NOMO-1 treated with DMSO at 0.1 percent for 48 hours (cell line): ENCODE data around the gene DSC3.

Experiments
- DNase-seq: peaks from one replicate; lab custom pipeline; 2025; ENCODE audit not compliant: unreplicated experiment; lab: John Stamatoyannopoulos, UW

Gene DSC3

DNA sequence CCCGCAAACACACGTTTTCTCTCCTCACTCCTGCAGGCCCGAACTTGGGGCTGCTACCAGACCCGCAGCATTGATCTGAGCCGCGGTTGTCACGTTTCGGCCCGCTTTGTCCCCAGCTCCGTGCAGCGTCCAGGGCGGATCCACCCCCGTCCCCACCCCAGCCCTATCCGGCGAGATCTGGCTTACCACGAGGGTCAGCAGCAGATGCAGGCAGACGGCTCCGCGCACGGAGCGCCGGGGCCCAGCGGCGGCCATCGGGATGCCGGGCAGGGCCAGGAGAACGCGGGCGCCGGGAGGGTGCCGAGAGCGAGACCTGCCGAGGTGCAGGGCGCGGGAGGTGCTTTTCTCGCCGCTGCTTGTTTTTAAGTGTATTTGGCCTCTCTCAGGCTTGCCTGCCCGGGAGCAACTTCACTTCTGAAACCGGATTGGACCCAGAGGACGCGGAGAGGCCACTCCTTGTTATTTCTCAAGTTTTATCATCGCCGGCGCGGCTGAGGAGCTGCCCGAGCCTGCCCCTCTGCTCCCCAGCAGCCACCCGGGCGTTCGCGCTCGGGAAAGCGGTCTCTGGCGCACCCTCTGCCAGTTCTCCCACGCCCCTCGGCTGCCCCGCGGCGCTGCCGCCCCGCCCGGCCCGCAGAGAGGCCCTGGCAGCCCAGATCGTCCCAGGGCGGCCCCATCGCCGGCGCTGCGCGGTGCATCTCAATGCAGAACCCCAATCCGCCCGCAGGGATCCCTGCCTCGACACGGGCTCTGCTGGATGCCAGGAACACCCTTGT is at the start of gene DSC3:
Gene DSC3, minus strand, starts transcription at position 337 of the 776 bp plus-strand sequence. Its CDS starts 82 bp downstream, at position 255.
- no peak for DNase-seq

DNA sequence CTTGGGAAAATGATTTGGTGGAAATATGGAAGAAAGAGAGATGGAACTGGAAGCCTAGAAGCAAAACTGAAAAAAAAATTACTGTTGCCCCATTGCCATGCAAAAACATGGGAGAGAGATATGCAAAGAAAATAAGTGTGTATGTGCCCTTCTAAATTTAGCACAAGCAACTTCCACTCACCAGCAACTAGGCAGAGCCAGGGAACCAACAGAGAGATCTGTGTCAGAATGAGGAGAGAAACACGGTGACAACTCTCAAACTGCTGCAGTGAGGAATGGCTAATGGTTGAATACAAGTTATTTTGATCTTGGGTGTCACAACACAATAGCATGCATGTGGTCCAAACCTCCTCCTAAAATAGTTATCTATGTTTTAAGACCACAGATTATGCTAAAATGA is 48.8 kb upstream of the DSC3 start:
- DNase-seq = no peak

DNA sequence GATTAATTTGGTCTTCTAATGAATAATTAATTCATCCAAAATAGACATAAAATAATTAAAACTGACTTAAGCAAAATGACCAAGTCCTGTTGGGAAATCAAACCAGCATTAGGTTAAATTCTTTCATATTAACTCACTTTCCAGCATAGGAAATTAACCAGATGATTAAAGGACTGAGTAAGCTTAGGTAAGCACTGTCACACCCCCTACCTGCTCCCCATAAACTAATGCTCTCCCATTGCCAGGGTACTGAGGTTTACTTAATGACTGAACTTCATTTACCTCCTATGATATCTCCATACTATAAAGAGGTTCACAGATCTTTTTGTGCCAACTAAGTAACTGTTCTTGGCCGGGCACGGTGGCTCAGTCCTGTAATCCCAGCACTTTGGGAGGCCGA is 46.0 kb upstream of the DSC3 start:
- no peak for DNase-seq

DNA sequence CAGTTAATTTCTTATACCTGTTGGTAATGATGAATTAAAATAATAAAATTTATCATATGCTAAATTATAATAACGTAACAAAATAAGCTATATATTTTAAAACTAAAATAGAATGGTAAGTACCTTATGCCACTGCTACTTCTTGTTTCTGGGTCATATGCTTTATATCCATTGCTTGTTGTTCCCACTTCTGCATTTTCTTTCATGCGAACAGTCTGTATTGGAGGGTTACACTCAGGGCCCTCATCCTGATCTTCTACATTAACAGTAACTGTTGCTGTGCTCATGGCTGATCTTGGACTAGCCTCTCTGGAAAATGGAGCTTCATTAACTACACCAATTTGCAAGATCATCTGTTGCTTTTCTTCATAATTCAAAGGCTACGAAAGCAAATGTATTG is 37.4 kb upstream of the DSC3 start:
- DNase-seq = peak; percentile 26

DNA sequence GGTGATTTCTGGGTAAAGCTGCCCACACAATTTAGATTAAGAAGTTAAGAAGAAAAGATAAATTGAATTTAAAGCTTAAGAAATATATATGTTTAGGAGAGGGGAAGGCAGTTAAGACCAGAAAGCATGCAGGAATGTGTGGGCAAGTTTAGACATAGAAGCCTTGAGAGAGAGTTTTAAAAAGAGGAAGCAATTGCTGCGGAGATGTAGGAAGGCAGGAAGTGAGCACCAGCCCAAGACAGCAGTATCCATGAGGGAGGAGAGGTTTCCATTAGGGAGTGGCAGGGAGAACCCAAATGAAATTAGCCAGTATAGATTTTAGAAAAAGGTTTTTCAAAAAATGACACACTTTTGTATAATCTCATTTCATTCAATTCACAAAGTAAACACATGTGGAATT is 35.3 kb upstream of the DSC3 start:
- DNase-seq = peak; percentile 59

DNA sequence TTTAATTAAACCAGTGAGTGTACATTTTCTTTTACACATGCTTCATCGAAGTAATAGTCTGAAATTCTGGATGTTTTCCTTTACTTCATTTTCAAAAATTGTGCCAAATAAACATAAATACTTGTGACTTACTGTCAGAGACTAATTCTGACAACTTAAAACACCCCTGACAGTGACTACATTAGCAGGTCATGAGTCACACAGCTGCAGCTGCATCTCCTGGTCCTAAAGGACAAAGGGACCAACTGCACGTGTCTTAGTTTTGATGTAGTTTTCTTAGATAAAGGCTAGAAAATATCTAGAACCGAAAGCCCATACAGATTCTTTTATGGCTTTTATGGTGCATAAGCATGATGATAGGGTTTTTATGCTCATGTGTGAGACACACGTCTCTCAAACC is 29.6 kb upstream of the DSC3 start:
- DNase-seq = no peak

DNA sequence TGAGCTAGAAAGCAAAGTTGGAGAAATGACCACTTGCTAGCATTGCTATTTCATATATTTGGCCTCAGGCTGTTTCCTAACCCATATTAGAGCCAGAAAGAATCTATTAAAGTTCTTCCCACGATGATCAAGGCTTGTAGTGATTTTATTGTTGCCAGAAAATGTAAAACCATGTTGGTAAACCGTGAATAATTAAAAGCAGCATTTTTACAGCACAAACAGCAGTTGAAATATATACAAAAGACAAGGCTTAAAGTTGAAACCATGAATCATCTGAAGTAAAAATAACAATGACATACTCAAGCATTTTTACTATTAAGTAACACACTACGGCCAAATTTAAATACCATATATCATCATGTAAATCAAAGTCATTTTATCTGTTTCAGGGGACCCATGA is 27.7 kb upstream of the DSC3 start:
- DNase-seq = no peak

DNA sequence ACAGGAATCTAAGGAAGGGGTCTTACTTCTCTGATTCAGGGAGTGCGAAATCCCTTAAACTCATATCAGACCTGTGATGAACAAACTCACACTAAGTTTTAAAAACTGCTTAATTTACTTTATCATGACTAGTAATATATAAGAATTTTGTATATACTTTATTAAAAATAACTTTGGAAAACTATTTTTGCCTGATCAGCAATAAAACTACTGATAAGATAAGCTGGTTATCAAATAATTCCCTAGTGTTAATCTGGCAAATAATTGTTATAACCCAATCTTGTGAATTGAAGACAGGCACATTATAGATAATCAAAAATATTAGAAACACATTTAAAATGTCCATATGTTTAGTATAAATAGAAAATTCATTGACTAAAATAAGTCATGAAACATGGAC is 23.7 kb upstream of the DSC3 start:
- no peak for DNase-seq

DNA sequence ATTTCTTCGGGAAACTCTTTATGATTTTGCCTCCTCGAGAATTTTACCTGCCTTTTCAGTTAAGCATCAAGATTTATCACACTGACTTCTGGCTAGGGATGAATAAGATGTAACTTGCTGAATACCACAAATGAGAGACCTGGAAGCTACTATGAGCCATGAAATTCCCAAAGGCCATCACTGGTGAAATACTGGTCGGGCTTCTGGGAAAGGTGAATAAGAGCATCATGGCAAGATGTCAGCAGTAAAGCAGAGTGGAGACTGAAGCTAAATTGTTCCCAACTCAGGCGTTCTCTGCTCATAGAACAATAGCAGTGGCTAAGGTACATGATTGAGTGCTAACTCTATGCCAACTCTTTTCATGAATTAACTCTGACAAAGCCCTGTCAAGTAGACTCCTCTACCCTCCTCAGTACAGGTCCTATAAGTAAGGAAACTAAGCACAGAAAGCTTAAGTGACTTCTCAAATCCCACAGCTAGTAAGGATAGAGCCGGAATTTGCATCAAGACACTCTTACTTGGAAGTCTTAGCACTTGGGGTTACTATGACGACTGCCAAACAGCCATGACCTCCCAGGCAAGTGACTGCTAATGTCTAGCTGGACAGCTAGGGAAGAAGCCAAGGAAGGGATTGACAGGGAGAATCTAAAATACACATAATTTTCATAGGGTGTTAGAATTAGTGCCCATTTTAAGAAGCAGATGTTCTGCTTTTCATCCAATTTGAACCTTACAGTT is 22.7 kb upstream of the DSC3 start:
- no peak for DNase-seq

DNA sequence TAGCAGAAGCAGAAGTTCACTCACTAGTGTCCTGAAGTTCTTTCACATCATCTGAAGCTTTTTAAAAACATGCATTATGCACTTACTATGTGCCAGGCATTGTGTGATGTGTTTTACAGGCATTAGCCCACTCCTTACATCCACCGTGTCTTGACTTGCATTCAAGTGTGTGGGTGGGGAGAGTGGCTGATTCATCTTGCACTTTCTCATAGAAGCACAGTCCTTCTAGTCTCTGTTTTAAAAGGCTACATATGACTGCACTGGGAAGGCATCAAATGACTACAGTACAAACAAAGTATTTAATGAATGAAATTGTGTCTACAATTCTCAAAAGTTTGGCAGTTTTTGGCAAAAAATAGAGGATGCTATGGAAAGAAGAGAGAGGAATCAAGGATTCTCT is 21.6 kb upstream of the DSC3 start:
- no peak for DNase-seq

DNA sequence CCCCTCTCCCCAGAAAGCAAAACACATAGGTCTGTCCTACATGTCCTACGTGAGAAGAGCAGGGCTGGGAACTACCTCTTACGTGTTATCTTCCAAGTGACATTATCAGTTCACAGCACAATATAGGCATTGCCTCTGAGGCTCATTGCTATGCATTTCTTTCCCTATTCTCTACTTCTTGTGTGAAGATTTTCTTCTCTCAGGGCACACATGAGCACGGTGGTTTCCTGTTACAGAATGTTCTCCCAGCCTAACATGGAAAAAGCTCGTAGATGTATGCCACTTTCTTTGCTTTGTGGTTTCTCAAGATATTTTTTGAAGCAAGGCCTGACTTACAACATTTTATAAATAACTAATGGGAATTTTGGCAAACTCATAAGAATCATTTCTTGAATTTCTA is 19.4 kb upstream of the DSC3 start:
- no peak for DNase-seq

DNA sequence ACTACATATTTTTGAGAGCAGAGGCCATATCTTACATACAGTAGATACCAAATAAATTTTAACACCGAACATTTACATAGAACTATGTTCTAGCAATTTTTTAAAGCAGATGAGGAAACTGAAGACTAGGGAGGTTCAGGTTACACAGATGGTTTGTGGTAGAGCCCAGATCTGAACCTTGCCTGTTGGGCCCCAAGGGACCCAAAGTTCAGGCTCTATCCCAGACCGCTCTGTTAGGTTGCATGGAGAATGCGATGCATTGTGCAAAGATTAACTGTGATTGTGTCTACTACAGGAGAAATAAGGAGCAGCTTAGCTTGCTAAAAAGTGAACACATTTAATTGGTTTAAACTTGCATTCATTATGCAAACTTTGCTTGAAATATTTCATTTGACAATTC is 16.4 kb upstream of the DSC3 start:
- no peak for DNase-seq

DNA sequence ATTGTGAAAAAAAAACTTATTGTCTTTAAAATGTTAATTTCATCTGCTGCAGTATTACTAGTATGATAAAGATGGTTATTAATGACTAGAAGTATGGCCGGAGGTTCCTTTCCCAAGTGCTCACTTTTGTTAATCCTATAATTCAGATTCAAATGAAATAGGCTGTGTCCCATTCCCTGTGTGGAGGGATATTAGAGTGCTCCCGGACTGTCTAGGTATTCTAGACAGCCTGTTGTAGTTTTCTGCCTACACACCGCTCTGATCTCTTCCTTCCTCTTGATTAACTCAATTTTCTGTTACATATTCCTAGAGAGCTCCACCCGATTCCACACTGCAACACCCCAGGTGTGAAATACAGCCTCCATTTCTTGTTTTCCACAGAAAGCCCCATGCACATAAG is 15.4 kb upstream of the DSC3 start:
- DNase-seq = no peak

DNA sequence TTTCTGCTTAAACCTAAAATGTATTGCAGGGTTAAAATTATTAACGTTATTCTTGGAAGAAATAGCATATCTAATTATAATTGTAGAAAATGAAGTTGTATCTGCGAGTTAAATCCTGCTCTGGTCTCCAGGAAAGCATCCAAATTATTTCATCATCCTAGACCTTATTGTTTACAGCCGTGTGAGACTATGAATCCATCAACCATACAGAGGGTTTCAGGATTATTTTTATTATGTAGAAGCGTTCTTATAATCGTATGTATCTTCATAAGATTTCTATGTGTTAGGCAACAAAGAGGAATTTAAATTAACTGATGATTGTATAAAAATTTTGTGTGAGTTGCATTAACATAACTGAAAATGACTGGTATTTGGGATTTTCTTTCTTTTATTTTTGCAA is 14.5 kb upstream of the DSC3 start:
- no peak for DNase-seq

DNA sequence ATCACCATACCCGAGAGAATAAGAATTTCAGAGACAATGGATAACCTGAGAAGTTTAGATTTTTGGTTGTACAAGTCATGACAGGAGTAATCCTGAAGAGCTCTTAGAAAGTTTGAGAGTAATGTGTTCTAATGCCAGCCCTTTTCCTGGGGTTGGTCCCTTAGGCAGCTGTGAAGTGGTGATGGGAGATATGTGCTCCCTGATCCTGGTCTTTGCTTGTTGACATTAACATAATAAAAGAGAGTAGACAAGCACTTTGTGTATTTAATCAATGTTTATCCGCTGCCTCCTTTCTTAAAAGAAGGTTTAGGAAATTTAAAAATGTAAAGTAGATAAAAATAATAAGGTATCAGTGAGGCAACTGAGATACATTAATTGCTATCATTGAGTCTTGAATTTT is 13.8 kb upstream of the DSC3 start:
- DNase-seq = no peak

DNA sequence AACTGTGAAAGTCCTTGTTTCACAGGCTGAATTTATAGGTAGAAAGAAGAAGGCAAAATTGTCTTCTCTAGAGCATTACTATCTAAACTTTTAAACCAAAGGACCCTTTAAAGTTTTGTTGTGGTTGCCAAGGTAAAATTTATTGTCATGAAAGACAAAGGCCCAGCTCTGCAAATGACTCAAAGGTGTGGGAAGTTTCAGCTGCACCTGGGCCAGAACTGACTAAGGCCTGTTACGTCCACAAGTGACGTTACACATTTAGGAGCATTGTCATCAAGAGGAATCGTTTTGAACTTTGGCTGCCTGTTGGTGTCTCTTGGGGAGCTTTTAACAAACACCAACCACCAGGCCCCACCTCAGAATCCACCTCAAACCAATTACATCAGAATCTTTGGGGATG is 8.1 kb upstream of the DSC3 start:
- DNase-seq = no peak

DNA sequence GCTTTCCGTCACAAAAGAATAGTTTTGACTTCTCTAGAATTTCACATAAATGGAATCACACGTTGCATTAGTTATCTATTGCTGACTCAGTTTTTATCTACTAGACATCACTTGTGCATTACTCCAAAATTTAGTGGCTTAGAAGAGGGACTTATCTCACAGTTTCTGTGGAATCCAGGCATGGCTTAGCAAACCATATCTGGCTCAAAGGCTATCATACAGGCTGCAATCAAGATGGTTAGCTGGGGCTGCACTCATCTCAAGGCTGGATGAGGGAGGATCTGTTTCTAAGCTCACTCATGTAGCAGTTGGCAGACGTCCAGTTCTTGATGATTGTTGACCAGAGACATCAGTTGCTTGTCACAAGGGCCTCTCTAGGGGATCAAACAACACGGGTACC is 6.6 kb upstream of the DSC3 start:
- DNase-seq = no peak

DNA sequence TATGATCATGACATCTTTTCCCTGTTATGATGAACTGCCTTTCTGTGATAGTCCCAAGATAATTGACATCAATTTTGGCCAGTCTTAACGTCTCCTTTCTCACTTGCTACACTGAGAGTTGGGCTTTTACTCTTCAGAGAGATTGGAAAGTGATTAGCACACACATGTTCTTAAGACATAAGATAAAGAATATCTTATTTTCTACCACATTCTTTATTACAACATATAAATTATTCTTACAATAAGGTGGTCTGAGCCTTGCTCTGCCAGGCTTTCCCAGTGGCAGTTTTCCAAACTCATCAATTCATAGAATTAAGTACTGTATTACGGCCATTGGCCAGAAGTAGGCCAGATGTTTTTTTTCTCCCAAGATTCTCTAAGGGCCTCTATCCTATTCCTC is 5.7 kb upstream of the DSC3 start:
- DNase-seq = no peak

DNA sequence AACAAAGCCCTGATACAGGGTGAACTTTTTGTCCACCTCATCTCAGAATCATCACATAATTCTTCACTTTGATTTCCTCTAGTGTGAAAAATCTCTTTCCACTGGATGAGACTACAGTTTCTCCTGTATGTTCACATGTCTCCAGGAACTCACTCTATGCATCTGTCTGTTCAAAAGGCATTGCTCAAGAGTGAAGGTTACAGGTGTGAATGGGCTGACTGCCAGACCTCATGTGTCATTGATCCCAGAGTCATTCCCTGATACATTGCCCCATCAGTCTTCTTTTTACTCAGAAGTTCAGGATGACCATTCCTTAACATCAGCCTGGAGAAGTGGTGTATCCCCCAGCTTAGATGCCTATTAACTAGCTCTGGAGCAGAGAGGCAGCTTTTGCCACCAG is 4.4 kb upstream of the DSC3 start:
- no peak for DNase-seq

DNA sequence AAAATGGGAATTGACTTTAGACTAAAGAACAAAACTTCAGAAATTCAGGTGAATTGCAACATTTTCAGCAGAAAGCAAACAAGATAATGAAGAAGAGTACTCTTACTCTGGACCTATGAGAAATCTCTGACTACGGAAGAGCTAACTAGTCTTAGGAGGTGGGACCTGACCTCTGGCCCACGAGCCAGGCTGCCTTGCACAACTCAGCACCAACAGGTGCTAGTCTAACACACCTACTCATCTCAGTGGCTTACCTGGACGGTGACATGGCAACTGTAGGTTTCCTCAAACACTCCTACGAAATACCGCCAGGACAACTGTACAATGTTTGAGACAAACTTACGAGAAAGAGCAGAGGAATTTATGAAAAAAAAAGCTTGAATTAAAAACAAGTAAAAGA is 3.1 kb upstream of the DSC3 start:
- no peak for DNase-seq

DNA sequence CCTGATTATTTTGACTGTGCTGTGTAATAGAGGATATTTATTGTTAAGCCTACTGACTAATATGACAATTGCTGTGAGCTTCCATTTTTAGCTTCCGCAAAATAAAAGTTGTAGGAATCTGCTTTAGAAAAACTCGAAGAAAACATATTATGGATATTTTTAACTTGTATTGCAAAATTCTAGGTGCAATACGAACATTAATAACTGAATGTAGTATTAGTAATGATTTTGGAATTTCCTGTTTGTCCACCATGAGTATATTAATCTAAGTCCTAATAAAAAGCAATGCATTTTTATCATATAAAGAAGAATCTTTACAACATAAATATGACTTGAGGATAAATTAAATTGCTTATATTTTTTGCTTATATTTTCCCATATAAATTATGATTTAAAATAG is 2.4 kb upstream of the DSC3 start:
- DNase-seq = no peak

DNA sequence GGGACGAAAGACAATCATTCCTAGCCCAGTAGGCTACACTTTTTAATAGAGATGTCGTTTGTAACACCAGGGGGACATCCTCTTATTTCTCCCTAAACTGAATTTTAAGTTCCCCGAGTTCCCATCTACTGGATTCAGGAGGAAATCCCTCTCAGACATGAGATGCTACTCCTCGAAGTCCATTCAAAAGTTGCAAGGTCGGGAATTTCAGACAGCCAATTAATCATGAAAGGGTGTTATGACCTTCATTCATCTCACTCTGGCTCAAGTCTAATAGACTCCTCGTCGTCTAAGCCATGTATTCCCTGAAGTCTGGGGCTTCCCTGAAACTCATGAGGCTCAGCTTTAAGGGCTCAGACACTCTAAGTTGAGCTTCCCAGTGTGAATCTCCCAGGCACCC is 1.2 kb upstream of the DSC3 start:
- no peak for DNase-seq

DNA sequence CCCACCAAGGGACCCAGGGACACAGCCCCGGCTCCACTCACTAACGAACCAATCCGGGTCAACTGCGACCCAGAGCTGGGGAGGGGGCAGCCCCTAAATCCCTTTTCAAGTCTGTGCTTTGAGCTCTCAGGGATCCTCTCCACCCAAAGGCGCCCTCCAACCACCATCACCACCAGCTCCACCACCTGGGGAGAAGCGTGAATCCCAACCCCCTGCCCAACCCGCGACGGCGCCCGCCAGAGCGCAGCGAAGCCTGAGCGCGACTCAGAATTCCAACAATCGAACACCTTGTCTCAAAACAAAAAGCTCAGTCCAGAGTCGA is 497 bp downstream of the DSC3 start:
- DNase-seq = no peak
